GM21576 (cell line): ENCODE measurements around the gene PGLYRP4.

Source experiments
- ATAC-seq: cut with Tn5 transposase; IDR thresholded peaks from one replicate; pipeline ENCODE4 v1.9.1; 2021; ENCODE audit warnings: mild to moderate bottlenecking, moderate library complexity; ENCODE audit not compliant: unreplicated experiment

The PGLYRP4 gene, protein sequence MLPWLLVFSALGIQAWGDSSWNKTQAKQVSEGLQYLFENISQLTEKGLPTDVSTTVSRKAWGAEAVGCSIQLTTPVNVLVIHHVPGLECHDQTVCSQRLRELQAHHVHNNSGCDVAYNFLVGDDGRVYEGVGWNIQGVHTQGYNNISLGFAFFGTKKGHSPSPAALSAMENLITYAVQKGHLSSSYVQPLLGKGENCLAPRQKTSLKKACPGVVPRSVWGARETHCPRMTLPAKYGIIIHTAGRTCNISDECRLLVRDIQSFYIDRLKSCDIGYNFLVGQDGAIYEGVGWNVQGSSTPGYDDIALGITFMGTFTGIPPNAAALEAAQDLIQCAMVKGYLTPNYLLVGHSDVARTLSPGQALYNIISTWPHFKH

DNA sequence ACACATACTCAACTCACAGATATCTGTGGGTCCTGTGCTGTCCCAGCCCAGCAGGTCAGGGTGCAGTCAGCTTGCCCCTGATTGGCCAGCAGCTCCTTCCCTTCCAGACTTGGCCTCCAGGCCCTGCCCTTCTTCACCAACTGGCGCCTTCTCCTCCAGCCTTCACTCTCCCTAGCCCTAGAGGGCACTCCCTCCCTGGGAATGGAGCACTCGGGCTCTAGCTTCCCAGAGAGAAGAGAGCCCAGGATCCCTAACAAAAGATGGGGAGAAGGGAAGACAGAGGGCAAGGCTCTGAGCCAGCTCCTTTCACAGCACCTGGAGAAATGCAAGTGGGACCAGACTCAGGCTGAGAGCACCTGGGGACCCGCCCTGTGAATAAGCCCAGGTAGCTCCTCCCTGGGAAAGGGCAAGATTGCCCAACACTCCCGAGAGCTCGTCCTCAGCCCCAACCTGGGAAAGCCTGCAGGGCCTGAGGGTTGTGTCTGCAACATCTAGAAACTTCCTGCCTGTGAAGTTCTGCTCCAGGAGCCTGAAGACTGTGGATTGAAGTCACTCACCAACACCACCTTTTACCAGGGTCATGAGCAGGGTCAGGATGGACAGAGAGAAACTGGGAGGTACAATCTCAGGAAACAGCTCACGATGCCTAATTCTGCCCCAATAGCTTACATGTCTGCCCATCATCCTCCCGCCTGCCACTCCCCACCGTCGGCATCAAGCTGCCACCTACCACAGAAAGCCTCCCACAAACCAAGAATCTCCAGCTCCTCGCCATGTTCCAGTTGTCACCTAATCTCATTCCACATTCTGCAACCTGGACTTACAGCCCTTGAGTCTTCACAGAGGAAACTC is at the start of gene PGLYRP4:
Gene PGLYRP4 (minus strand): TSS at position 331 of the 852 bp plus-strand sequence. CDS start 909 bp downstream, outside the sequence.
- ATAC-seq, result no peak

DNA sequence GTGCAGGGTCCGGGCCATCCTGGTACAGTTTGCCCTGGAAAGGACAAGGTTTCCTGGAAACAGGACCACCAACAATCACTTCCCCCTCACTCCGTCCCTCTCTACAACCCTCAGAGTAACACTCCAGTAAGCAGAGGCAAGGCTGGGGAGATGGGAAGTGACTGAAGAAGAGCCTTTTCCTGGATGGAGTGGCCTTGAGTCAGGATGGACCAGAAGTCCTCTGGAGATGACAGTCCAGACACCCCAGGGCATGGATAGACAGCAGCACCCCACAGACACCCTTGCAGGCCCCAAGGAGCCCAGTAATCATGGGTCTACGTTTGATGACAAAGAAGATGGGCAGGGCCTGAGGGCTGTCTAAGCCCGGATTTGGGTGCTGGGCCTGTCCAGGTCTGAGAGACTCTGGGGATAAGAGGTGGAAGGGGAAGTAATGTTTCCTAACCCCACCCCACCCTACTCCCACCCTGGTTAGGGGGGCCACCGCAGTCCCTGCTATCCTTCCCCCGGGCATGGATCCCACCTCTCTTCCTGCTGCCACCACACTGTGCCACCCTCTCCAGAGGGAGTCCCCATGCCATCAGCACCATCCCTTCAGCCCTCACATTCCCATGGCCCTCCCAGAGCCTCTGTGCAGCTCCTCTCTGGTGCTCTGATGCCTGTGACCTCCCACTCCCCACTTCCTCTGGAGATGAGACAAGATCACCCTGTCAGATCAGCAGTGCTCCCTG is 49.4 kb upstream of the PGLYRP4 start:
- ATAC-seq, result no peak

- ATAC-seq, result no peak
These were observed 48.6 kb upstream of the PGLYRP4 start for GRCh38 chr1:153397051-153397923.

GRCh38 chr1:153396461-153396860 is 47.8 kb upstream of the PGLYRP4 start:
- ATAC-seq, result no peak

DNA sequence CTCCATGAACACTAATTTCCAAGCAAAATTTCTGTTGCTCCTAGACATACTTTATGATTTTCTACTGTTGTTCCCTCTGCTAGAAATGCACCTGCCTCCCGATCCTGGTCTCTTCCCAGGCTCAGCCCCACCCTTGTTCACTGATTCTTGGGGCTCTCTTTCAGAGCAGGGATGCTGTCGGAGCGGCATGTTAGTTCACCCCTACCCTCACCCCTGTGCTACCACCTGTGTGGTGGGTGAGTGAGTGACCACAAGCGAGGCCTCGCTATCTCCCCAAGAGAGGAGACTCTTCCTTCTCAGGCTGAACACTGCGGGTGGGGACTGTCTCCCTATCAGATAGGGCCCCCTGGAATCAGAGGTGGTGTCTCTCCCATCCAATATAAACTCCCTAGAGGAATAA is 47.1 kb upstream of the PGLYRP4 start:
- ATAC-seq, result no peak

- no peak for ATAC-seq
These were observed 46.6 kb upstream of the PGLYRP4 start for GRCh38 chr1:153395136-153395685.

GRCh38 chr1:153394391-153394790 is 45.8 kb upstream of the PGLYRP4 start:
- ATAC-seq, result no peak

DNA sequence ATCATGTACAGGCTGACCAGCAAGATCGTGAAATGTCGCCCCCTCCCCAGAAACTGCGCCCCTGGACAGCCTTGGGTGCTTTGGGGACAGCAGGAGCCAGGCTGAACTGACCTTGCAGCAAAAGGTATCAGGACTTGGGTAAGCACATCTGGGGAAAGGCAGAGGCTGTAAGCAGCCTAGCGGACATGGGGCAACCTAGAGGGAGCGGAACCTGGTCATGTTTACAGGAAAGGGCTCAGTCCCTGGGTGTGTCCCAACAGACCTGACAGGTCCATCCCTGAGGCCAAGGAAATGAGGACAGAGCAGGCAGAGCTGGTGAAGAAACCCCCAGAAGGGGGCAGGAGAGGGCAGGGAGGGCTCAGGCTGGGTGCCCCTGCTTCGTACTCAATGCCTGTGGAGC is 45.3 kb upstream of the PGLYRP4 start:
- ATAC-seq, result no peak

- ATAC-seq, result no peak
These were observed 44.2 kb upstream of the PGLYRP4 start for GRCh38 chr1:153392822-153393221.

- no peak for ATAC-seq
These were observed 43.6 kb upstream of the PGLYRP4 start for GRCh38 chr1:153392258-153392657.

DNA sequence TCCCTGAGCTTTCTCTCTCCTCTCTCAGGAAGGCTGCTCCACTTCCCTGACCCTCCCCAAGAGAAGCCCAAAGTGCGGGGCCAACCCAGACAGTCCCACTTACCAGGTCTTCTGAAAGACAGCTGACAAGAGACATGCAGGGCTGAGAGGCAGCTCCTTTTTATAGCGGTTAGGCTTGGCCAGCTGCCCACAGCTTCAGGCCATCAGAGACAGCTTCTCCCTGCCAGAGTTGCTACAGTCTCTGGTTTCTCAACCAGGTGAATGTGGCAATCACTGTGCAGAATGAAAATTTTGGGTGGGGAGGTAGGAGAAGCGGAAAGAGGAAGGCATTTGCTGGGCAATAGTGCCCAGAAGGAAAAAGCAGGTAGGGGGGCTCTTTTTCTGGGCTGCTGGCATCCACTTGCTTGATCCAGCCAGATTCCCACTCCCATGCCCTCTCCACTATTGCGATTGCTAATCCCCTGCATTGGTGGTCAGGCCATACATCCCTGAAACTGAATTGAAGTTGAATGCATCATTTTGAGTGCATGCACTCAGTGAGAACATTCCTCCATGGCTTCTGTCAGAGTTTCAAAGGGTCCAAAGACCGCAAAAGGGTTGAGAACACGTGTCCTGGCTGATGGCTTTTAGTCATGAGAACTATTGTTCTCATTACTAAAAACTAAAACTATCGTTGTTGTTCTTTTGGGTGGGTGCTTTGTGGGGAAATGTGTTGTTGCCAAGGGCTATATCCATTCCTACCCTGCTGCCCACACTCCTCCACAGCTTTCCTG is 42.5 kb upstream of the PGLYRP4 start, which contains the start of gene S100A8:
Gene S100A8 (minus strand): TSS at position 136 of the 773 bp plus-strand sequence. CDS start 538 bp downstream, outside the sequence.
- no peak for ATAC-seq

DNA sequence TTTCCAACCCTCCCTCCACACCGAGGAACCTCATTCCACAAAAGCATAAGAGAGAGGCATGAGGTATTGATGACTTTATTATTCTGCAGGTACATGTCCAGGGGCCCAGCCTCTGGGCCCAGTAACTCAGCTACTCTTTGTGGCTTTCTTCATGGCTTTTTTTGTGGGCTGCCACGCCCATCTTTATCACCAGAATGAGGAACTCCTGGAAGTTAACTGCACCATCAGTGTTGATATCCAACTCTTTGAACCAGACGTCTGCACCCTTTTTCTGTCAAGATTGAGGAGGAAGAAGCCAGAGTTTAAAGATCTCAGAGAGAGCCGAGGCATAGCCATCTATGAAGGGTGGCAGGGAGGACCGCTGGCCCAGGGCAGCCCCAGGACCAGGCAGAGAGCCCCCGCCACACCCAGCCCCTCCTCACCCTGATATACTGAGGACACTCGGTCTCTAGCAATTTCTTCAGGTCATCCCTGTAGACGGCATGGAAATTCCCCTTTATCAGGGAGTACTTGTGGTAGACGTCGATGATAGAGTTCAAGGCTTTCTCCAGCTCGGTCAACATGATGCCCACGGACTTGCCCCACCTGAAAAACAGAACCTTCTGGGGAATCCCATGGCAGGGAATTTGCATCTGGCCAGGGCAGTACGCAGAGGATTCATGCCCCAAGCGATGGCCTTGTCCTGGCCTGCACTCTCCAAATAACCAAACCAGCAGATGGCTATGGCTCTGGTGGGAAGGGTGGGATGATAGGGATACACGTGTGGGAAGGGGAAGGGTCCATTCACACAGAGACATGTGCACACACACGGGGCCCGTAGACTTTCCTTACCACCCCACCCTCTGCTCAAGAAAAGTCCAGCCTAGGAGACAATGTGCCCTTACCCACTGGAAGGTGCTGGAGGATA is 41.6 kb upstream of the PGLYRP4 start:
- no peak for ATAC-seq

GRCh38 chr1:153389401-153389800 is 40.8 kb upstream of the PGLYRP4 start:
- no peak for ATAC-seq

- no peak for ATAC-seq
These were observed 39.1 kb upstream of the PGLYRP4 start for GRCh38 chr1:153387785-153388184.

GRCh38 chr1:153387001-153387400 is 38.4 kb upstream of the PGLYRP4 start:
- ATAC-seq, result no peak

- no peak for ATAC-seq
These were observed 37.9 kb upstream of the PGLYRP4 start for GRCh38 chr1:153386500-153386901.

DNA sequence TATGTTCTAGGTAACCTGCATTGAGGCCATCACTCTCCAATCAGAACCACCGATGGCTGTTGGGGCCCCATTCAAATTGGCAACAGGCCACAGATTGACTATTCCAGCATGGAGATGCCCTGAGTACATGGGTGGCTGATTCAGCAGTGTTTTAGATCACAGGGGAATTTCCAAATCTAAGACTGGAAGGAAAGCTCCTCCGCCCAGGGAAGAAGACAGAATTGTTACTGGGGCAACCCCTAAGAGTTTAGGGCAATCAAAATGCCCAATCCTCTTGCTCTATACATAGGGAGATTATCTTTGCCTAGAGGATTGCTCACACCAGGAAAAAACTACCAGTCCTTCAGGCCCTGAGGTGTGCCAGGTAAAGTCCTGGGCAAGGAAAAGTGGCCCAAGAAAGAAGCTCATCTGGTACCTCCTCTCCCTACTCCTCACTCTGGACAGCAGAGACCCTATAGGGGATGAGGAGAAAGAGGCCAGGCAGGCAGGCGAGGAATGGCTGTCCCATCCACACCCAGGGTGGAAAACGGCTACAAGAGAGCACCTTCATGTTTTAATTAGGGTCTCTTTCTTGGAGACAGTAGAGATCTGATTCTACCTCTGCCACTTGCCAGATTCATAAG is 36.4 kb upstream of the PGLYRP4 start:
- ATAC-seq, result no peak

DNA sequence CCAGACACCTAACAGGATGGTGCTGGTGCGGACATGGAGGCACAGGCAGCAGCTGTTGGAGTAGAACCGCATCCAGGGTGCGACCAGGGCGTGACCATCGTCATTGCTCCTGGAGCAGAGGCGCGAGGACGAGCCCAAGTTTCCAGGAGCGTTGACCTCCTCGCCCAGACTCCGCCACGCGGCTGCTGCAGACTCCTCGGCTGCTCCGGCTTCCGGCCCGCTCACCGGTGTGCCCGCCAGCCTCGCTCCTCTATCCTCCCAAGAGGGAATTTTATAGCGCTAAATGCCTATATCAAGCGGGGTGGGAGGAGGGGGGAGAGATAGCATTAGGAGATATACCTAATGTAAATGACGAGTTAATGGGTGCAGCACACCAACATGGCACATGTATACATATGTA is 32.1 kb upstream of the PGLYRP4 start:
- ATAC-seq, result no peak
